Mesendoderm (in vitro differentiated cells): ENCODE results near the gene COX11.

Experiments used
- DNase-seq: peaks from one replicate; pipeline ENCODE4 v3.0.0; 2013
- H2AK5ac ChIP-seq: 2 replicates; pipeline ENCODE4 v1.6.1; 2013; ENCODE audit warnings: low read length, inconsistent platforms
- H2BK120ac ChIP-seq: 2 replicates; pipeline ENCODE4 v1.6.1; 2013; ENCODE audit warnings: low read depth, mild to moderate bottlenecking, low read length, moderate library complexity, mixed read lengths
- H2BK15ac ChIP-seq: replicated peaks from 2 replicates; pipeline ENCODE4 v1.6.1; 2013; ENCODE audit warnings: low read depth, mild to moderate bottlenecking, moderate library complexity
- H2BK5ac ChIP-seq: 2 replicates; pipeline ENCODE4 v1.6.1; 2013; ENCODE audit warnings: low read length, inconsistent platforms
- H3K18ac ChIP-seq: 2 replicates; pipeline ENCODE4 v1.6.1; 2013; ENCODE audit warnings: mild to moderate bottlenecking, low read length, mixed read lengths
- H3K23ac ChIP-seq: one replicate; pipeline ENCODE4 v1.6.1; 2013; ENCODE audit warnings: low read length
- H3K27ac ChIP-seq: 2 replicates; pipeline ENCODE4 v1.5.1; 2013; ENCODE audit warnings: low read depth, mild to moderate bottlenecking, inconsistent platforms, low read length, moderate library complexity
- H3K27me3 ChIP-seq: 2 replicates; pipeline ENCODE4 v1.6.1; 2013; ENCODE audit warnings: low read length, control low read depth, mild to moderate bottlenecking, inconsistent platforms; ENCODE audit not compliant: insufficient read depth, poor library complexity
- H3K36me3 ChIP-seq: 2 replicates; pipeline ENCODE4 v1.6.1; 2013; ENCODE audit warnings: low read length, inconsistent platforms; ENCODE audit not compliant: control insufficient read depth, insufficient read depth
- H3K4ac ChIP-seq: one replicate; pipeline ENCODE4 v1.6.1; 2013; ENCODE audit warnings: low read depth, mild to moderate bottlenecking, low read length, moderate library complexity
- H3K4me1 ChIP-seq: 2 replicates; pipeline ENCODE4 v1.6.1; 2013; ENCODE audit warnings: low read depth, low read length, inconsistent platforms; ENCODE audit not compliant: control insufficient read depth
- H3K4me2 ChIP-seq: 2 replicates; pipeline ENCODE4 v1.6.1; 2013; ENCODE audit warnings: low read length
- H3K4me3 ChIP-seq: 2 replicates; pipeline ENCODE4 v1.5.1; 2013; ENCODE audit warnings: mild to moderate bottlenecking, low read length
- H3K56ac ChIP-seq: one replicate; pipeline ENCODE4 v1.6.1; 2013; ENCODE audit warnings: low read length
- H3K79me1 ChIP-seq: 2 replicates; pipeline ENCODE4 v1.6.1; 2013; ENCODE audit warnings: low read length, inconsistent platforms
- H3K79me2 ChIP-seq: 2 replicates; pipeline ENCODE4 v1.6.1; 2013; ENCODE audit warnings: mild to moderate bottlenecking, low read length; ENCODE audit not compliant: control insufficient read depth, insufficient read depth
- H3K9ac ChIP-seq: 2 replicates; pipeline ENCODE4 v1.6.1; 2013; ENCODE audit warnings: low read length, inconsistent platforms
- H4K5ac ChIP-seq: one replicate; pipeline ENCODE4 v1.6.1; 2013; ENCODE audit warnings: low read length
- H4K8ac ChIP-seq: one replicate; pipeline ENCODE4 v1.6.1; 2013; ENCODE audit warnings: low read depth, mild to moderate bottlenecking, control low read depth, low read length, moderate library complexity
- WGBS: extraction: QIAGEN DNeasy Blood & Tissue Kit; methylation state at CpG from one replicate; pipeline ENCODE4 v1.1.7; 2013; ENCODE audit warnings: low lambda C conversion rate, missing lambda C conversion rate; ENCODE audit not compliant: insufficient coverage; ENCODE audit errors: extremely low coverage; 5-methylcytosine and 5-hydroxymethylcytosine counted together

The COX11 gene

DNA sequence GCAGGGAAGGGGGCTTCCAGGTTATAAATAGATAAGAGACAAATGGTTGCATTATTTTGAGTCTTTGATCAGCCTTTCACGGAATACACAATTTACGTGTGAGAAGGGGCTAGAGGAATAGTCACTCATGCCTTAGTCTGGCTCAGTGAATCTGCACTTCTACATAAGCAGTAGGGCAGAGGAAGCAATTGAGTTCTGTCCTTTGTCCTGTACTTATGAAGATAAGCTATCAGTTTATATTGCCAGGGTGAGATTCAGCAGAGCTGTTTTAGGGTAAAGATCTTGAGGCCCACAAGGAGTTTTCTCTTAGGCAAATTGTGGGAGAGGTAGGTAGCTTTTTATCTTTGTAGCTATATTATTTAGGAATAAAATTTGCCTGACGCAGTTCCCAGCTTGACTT, 34.5 kb downstream of the COX11 start:
- no peaks in the 10 kb centered on the region for H3K36me3 ChIP-seq
- no CpG with 5 or more reads among the region's 3 CpGs for WGBS

DNA sequence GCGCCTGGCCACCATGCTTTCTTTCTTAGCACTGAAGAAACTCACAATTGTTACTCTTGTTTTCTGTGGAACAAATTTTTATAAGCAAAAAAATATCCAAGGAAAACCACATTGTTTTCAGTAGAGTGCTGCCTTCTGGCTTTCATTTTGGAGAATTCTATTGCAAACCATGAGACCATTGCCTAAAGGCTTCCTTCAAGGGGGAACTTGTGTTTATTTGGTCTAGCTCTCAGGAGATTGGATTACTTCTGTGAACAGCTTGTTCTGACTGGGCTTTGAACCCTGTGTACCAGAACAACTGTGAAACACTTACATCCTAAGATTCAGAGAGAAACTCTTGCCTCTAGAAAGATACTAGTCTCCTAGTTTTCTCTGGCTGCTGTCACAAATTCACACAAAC, 35.7 kb downstream of the COX11 start:
- Histone ChIP-seq H3K4me3 (no peak overlapping the region), H4K5ac (no peak overlapping the region), H3K4me1 (peaks cover 2% of the 10 kb centered on the region), H3K27me3 (no peaks in the 10 kb centered on the region), H3K27ac (no peak overlapping the region), H4K8ac (no peak overlapping the region), H2BK5ac (no peak overlapping the region), H3K4me2 (no peak overlapping the region), H3K79me2 (no peaks in the 10 kb centered on the region), H3K56ac (no peak overlapping the region), H2AK5ac (no peak overlapping the region), H3K4ac (no peak overlapping the region), H3K79me1 (no peaks in the 10 kb centered on the region), H2BK15ac (no peak overlapping the region), H3K9ac (no peak overlapping the region), H3K36me3 (no peaks in the 10 kb centered on the region), H3K18ac (no peak overlapping the region), H3K23ac (no peak overlapping the region), H2BK120ac (no peak overlapping the region)
- WGBS, result no CpG with 5 or more reads among the region's 1 CpG
- no peak for DNase-seq

More for the DNA sequence above, 34.5 kb downstream of the COX11 start:
- no peak overlapping the region for H3K56ac ChIP-seq
- H3K4ac ChIP-seq, result no peak overlapping the region
- no peak overlapping the region for H2BK120ac ChIP-seq
- H3K23ac ChIP-seq, result no peak overlapping the region
- no peak overlapping the region for H2AK5ac ChIP-seq
- H4K5ac ChIP-seq, result no peak overlapping the region
- no peak overlapping the region for H3K4me2 ChIP-seq
- no peak overlapping the region for H4K8ac ChIP-seq
- no peak overlapping the region for H3K18ac ChIP-seq
- H3K4me1 ChIP-seq, result peaks cover 2% of the 10 kb centered on the region
- no peak overlapping the region for H3K9ac ChIP-seq
- peak; percentile 80 for DNase-seq
- H3K27me3 ChIP-seq, result no peaks in the 10 kb centered on the region
- H3K79me2 ChIP-seq, result no peaks in the 10 kb centered on the region
- no peak overlapping the region for H2BK5ac ChIP-seq
- no peaks in the 10 kb centered on the region for H3K79me1 ChIP-seq
- no peak overlapping the region for H3K4me3 ChIP-seq
- H2BK15ac ChIP-seq, result no peak overlapping the region
- H3K27ac ChIP-seq, result peak overlapping the region; percentile 40

DNA sequence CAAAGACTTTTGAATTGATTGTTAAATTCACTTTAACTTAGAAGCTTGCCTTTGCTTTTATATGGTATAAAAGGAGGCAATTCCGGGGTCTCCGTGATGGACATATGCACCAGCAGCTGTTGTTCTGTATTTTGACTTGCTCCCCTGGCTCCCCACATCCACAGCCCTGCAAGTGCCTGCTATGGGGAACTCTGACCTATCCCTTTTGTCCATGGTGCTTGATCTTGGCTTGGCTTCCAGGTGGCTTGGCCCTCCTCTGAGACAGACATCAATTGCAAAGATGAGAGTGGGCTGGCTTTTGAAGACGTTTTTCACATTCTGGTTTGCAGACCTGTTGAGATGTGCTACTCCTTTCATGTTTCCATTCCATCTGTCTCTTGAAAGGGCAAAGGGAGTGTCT, 40.9 kb downstream of the COX11 start:
- DNase-seq, result no peak
- Histone ChIP-seq H4K8ac (no peak overlapping the region), H3K56ac (no peak overlapping the region), H4K5ac (no peak overlapping the region), H3K79me1 (no peaks in the 10 kb centered on the region), H3K27me3 (no peaks in the 10 kb centered on the region), H3K4me1 (peaks cover 4% of the 10 kb centered on the region), H2BK15ac (no peak overlapping the region), H3K4me2 (no peak overlapping the region), H2AK5ac (no peak overlapping the region), H2BK120ac (no peak overlapping the region), H3K4me3 (no peak overlapping the region), H3K4ac (no peak overlapping the region), H3K23ac (no peak overlapping the region), H3K18ac (no peak overlapping the region), H2BK5ac (no peak overlapping the region), H3K79me2 (no peaks in the 10 kb centered on the region), H3K27ac (no peak overlapping the region), H3K9ac (no peak overlapping the region), H3K36me3 (no peaks in the 10 kb centered on the region)
- no CpG with 5 or more reads among the region's 3 CpGs for WGBS

DNA sequence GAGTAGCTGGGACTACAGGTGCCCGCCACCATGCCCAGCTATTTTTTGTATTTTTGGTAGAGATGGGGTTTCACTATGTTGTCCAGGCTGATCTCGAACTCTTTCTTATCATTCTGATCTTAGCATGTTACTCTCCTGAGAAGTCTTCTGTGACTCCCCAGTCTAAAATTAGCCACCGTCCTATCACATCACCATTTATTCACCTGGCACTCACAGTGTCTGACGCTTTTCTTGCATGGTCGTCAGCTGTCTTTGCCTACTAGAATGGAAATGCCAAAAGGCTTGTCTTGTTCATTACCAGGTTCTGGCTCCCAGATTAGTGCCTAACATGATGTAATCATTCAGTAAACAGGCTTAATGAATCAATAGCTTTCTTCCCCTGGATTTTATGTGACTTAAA, 44.0 kb downstream of the COX11 start:
- H2BK120ac ChIP-seq, result no peak overlapping the region
- H4K8ac ChIP-seq, result no peak overlapping the region
- H2AK5ac ChIP-seq, result no peak overlapping the region
- no peak overlapping the region for H4K5ac ChIP-seq
- H3K79me1 ChIP-seq, result no peaks in the 10 kb centered on the region
- no peaks in the 10 kb centered on the region for H3K36me3 ChIP-seq
- H3K18ac ChIP-seq, result no peak overlapping the region
- H2BK15ac ChIP-seq, result no peak overlapping the region
- H3K4ac ChIP-seq, result no peak overlapping the region
- no peak overlapping the region for H3K4me2 ChIP-seq
- H3K23ac ChIP-seq, result no peak overlapping the region
- no peak overlapping the region for H3K56ac ChIP-seq
- H3K27me3 ChIP-seq, result no peaks in the 10 kb centered on the region
- H3K4me3 ChIP-seq, result no peak overlapping the region
- no peak overlapping the region for H3K27ac ChIP-seq
- H2BK5ac ChIP-seq, result no peak overlapping the region
- no peak overlapping the region for H3K9ac ChIP-seq
- no peaks in the 10 kb centered on the region for H3K79me2 ChIP-seq
- H3K4me1 ChIP-seq, result peaks cover 4% of the 10 kb centered on the region
- no peak for DNase-seq
- WGBS, result no CpG with 5 or more reads among the region's 5 CpGs

DNA sequence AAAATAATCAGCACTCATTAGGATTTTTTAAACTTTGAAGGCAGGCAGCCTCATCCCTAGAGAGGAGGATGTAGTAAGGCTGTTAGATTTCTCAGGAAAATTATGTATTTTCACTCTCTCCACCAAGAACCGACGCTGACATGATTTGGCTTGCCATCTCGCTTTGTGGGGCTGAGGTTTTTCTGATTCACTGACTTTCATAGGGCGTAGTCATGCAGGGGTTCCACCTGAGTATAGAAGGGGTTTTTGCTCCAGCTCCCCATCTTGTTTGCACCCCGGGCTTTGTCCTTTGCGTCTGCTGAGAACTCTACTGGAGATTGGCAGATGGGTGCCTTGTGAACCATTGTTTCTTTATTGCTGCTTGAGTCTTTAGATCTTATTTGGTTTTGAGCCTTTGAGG, 47.6 kb downstream of the COX11 start:
- no peak overlapping the region for H2BK5ac ChIP-seq
- H4K8ac ChIP-seq, result no peak overlapping the region
- no peak for DNase-seq
- H3K27ac ChIP-seq, result no peak overlapping the region
- H3K27me3 ChIP-seq, result no peaks in the 10 kb centered on the region
- WGBS, result no CpG with 5 or more reads among the region's 6 CpGs
- no peak overlapping the region for H2BK15ac ChIP-seq
- no peak overlapping the region for H2AK5ac ChIP-seq
- no peak overlapping the region for H3K9ac ChIP-seq
- no peak overlapping the region for H3K4ac ChIP-seq
- no peak overlapping the region for H3K56ac ChIP-seq
- H3K4me1 ChIP-seq, result no peaks in the 10 kb centered on the region
- no peak overlapping the region for H3K4me2 ChIP-seq
- H4K5ac ChIP-seq, result no peak overlapping the region
- no peak overlapping the region for H3K4me3 ChIP-seq
- no peak overlapping the region for H2BK120ac ChIP-seq
- H3K23ac ChIP-seq, result no peak overlapping the region
- no peaks in the 10 kb centered on the region for H3K36me3 ChIP-seq
- H3K79me2 ChIP-seq, result no peaks in the 10 kb centered on the region
- H3K18ac ChIP-seq, result no peak overlapping the region
- no peaks in the 10 kb centered on the region for H3K79me1 ChIP-seq

DNA sequence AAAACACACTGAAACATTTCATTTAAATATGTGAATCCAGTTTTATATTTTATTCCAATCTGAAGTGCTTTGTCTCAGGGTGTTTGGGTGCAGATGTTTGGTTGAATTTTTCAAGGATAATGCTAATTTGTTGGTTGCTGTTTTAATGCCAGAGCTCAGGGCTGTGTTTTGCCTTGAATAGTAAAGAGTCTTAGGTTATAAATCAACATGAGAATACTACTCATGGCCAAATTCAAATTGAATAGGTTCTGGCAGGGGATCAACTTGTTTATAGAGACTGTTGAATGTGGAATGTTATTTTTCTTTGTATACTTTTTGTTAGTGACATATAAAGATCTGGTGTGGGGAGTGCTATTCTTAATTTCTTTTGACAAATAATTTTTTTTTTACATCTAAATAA, 49.0 kb downstream of the COX11 start:
- no peak overlapping the region for H3K9ac ChIP-seq
- no peaks in the 10 kb centered on the region for H3K79me1 ChIP-seq
- no peak overlapping the region for H2BK120ac ChIP-seq
- H2BK15ac ChIP-seq, result no peak overlapping the region
- no peak overlapping the region for H4K5ac ChIP-seq
- H3K56ac ChIP-seq, result no peak overlapping the region
- no peaks in the 10 kb centered on the region for H3K79me2 ChIP-seq
- H2BK5ac ChIP-seq, result no peak overlapping the region
- no peak overlapping the region for H3K4me2 ChIP-seq
- no peak overlapping the region for H4K8ac ChIP-seq
- no peak overlapping the region for H3K18ac ChIP-seq
- no peak overlapping the region for H3K4ac ChIP-seq
- H2AK5ac ChIP-seq, result no peak overlapping the region
- no peaks in the 10 kb centered on the region for H3K27me3 ChIP-seq
- H3K23ac ChIP-seq, result no peak overlapping the region
- peaks cover 3% of the 10 kb centered on the region for H3K36me3 ChIP-seq
- no peak overlapping the region for H3K4me3 ChIP-seq
- H3K4me1 ChIP-seq, result no peaks in the 10 kb centered on the region
- H3K27ac ChIP-seq, result no peak overlapping the region
- no peak for DNase-seq
